Measurements from ENCODE around the gene UBE2R2. TPM values are rescaled to one million over a fixed set of nuclear protein-coding genes. Genes with fewer than 3 reads are reported as not detected.
A peak's percentile ranks its signal among the peaks of the same experiment; 100 is the strongest.
"Not testable (repeated sequence)": the region's sequence is repeated elsewhere in the genome, so short reads cannot be mapped to it uniquely, and the experiment has no call there.

UBE2R2 gene
- total and polyA plus RNA-seq, 5 experiments from 2014 or later, result 13.1 to 32.1 (median 16.1) TPM

GRCh38 chr9:33804196-33804595, 12.8 kb upstream of the UBE2R2 start:
- POLR2A ChIA-PET, result not testable (repeated sequence)

DNA sequence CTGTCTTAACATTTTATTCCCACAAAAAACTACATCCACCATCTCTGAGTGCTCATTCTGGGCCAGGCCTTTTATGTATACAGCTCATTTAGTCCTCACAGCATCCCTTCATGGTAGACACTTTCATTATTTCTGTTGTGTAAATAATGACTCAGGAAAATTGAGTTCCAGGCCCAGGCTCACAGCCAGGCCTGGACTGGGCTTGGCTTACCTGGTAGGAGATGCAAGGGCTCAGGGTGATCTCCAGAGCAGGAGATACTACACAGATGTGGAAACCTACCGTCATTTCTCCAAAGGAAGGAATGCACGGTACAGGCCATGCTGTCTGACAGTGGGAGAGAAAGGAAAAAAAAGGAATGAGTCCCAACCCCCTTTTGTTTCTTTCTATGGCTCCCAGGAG, 9.8 kb upstream of the UBE2R2 start:
- not testable (repeated sequence) for DNase-seq, H3K27ac Mint-ChIP-seq, H3K9me3 Mint-ChIP-seq, H3K36me3 Mint-ChIP-seq, H3K4me3 Mint-ChIP-seq, H3K27me3 Mint-ChIP-seq, H3K4me1 Mint-ChIP-seq, ATAC-seq
- POLR2A ChIA-PET, result interaction anchor here (0.7 kb wide), 1 partner anchor 45 kb away, joined by 3 read pairs; no protein-coding TSS in a partner anchor

More at GRCh38 chr9:33804196-33804595, 12.8 kb upstream of the UBE2R2 start:
- DNase-seq, H3K9me3 Mint-ChIP-seq, H3K4me1 Mint-ChIP-seq, H3K27ac Mint-ChIP-seq, ATAC-seq, H3K27me3 Mint-ChIP-seq, H3K36me3 Mint-ChIP-seq, H3K4me3 Mint-ChIP-seq: not testable (repeated sequence)

DNA sequence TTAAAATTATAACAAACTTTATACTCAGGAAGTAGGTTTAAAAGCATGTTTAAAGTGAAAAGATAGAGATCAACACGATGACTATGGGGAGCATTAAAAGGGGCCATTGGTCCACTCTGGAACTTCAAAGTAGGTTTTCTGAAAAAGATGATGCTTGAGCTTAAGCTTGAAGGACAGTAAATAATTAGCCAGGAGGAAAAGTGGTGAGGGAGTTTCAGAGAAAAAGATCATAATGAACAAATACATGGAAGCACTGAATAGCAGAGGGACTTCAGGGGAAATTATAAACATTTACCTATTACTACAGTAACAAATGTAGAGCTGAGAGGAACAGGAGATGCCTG, 8.0 kb upstream of the UBE2R2 start:
- H3K4me3 Mint-ChIP-seq, H3K4me1 Mint-ChIP-seq, POLR2A ChIA-PET, H3K9me3 Mint-ChIP-seq, ATAC-seq, H3K36me3 Mint-ChIP-seq, DNase-seq, H3K27me3 Mint-ChIP-seq: not testable (repeated sequence)
- H3K27ac Mint-ChIP-seq, result peak overlapping the region in 1 of 10 donors; percentile 8

GRCh38 chr9:33809506-33809905, 7.5 kb upstream of the UBE2R2 start:
- ATAC-seq (no peak), DNase-seq (no peak)
- no peaks in the 10 kb centered on the region for H3K9me3 Mint-ChIP-seq
- peaks cover 2 to 15% (median 9%) of the 10 kb centered on the region in 4 donors for H3K4me1 Mint-ChIP-seq
- POLR2A ChIA-PET, result no interaction called here
- H3K27me3 Mint-ChIP-seq, result peaks cover 0 to 5% (median 2%) of the 10 kb centered on the region in 5 donors
- no peak overlapping the region for H3K4me3 Mint-ChIP-seq
- peak overlapping the region in 1 of 10 donors; percentile 8 for H3K27ac Mint-ChIP-seq
- no peaks in the 10 kb centered on the region for H3K36me3 Mint-ChIP-seq

DNA sequence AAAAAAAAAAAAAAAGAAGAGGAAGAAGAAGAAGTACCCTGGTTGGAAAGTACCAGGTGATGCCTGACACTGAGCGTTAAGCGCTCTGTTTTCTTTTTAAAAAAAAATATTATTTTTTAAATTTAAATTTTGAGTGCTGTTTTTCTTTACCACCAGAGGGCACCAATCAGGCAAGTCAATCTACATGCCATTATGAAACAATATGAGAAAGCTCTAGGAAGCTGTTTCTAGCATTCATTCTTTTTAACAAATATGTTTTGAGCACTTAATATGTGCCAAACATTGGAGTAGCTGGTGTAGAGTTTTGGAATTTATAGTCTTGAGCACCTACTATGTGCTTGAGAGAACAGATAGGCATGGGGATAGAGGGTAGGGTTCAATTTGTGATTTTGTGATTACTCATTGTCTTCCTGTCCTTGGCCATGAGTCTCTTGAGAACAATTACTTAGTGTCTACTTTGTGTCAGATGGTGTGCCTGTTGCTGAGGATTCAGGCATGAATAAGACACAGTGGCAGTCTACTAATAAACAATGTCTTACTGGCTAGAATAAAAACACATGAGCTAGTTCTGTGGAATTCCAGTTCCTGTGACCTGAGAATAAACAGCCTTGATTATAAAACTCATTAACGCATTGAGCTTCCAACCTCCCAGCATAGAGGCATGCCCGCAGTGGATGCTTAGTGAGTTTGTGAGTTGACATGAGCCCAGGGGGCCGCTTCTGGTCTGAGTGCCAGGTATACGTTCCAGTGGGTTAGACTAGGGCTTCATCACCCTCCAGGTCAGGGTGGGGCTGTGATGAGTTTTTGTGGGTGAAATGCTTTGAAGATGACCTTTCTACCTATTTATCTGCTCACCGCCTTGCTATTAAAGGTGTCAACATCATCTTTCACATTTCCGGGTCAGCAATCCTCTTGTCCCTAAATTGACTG, 3.0 kb upstream of the UBE2R2 start:
- POLR2A ChIA-PET, result interaction anchor here (0.6 to 1.4 kb wide), 5 partner anchors 30 to 563 kb away, joined by 3 to 5 read pairs (median 3); no protein-coding TSS in a partner anchor
- DNase-seq, result peak in 6 of 10 donors; percentile 6 to 70 (median 43)
- Mint-ChIP-seq H3K4me3 (no peak overlapping the region), H3K27me3 (peaks cover 0 to 4% (median 1%) of the 10 kb centered on the region in 5 donors), H3K27ac (peak overlapping the region; percentile 40 to 98 (median 70)), H3K9me3 (no peaks in the 10 kb centered on the region), H3K4me1 (peaks cover 10 to 42% (median 30%) of the 10 kb centered on the region in 4 donors), H3K36me3 (peaks cover 0 to 4% (median 0%) of the 10 kb centered on the region in 3 donors)
- ATAC-seq, result peak in 1 of 2 donors; percentile 1

GRCh38 chr9:33815781-33816180, 1.2 kb upstream of the UBE2R2 start:
- POLR2A ChIA-PET, result interaction anchor here (0.7 to 2.2 kb wide), 4 partner anchors 9 to 53 kb away, joined by 3 to 11 read pairs (median 4); no protein-coding TSS in a partner anchor
- DNase-seq, result no peak

GRCh38 chr9:33817327-33818166, 587 bp downstream of the UBE2R2 start:
- DNase-seq, result peak; percentile 20 to 76 (median 50)
- ATAC-seq, result peak; percentile 11 to 27
- Mint-ChIP-seq H3K36me3 (peaks cover 0 to 4% (median 0%) of the 10 kb centered on the region in 3 donors), H3K27ac (peak overlapping the region in 8 of 10 donors; percentile 72 to 98 (median 97)), H3K4me1 (peaks cover 12 to 68% (median 53%) of the 10 kb centered on the region in 4 donors), H3K27me3 (peaks cover 0 to 1% (median 0%) of the 10 kb centered on the region in 5 donors), H3K9me3 (no peaks in the 10 kb centered on the region), H3K4me3 (peak overlapping the region; percentile 85 to 99 (median 90))
- POLR2A ChIA-PET, result interaction anchor here (0.6 to 2.2 kb wide), 6 partner anchors 17 to 825 kb away, joined by 3 to 11 read pairs (median 3); partner anchors contain the start of gene NFX1

More at GRCh38 chr9:33815781-33816180, 1.2 kb upstream of the UBE2R2 start:
- peak overlapping the region; percentile 93 to 99 (median 97) for H3K27ac Mint-ChIP-seq
- H3K4me1 Mint-ChIP-seq, result peaks cover 12 to 60% (median 47%) of the 10 kb centered on the region in 4 donors
- no peak for ATAC-seq
- peaks cover 0 to 2% (median 0%) of the 10 kb centered on the region in 5 donors for H3K27me3 Mint-ChIP-seq
- H3K9me3 Mint-ChIP-seq, result no peaks in the 10 kb centered on the region
- peaks cover 0 to 4% (median 0%) of the 10 kb centered on the region in 3 donors for H3K36me3 Mint-ChIP-seq
- peak overlapping the region; percentile 81 to 92 (median 88) for H3K4me3 Mint-ChIP-seq

GRCh38 chr9:33818167-33818846, 1.3 kb downstream of the UBE2R2 start:
- Mint-ChIP-seq H3K27me3 (peaks cover 0 to 1% (median 0%) of the 10 kb centered on the region in 5 donors), H3K9me3 (no peaks in the 10 kb centered on the region), H3K36me3 (peaks cover 0 to 4% (median 0%) of the 10 kb centered on the region in 3 donors), H3K4me3 (peak overlapping the region; percentile 85 to 99 (median 90)), H3K4me1 (peaks cover 12 to 68% (median 53%) of the 10 kb centered on the region in 4 donors), H3K27ac (peak overlapping the region; percentile 88 to 98 (median 94))
- POLR2A ChIA-PET, result interaction anchor here (0.6 to 1.0 kb wide), 5 partner anchors 17 to 824 kb away, joined by 3 to 4 read pairs (median 3); partner anchors contain the start of gene NFX1
- ATAC-seq (peak; percentile 8 to 14), DNase-seq (peak in 3 of 10 donors; percentile 7 to 37 (median 27))

DNA sequence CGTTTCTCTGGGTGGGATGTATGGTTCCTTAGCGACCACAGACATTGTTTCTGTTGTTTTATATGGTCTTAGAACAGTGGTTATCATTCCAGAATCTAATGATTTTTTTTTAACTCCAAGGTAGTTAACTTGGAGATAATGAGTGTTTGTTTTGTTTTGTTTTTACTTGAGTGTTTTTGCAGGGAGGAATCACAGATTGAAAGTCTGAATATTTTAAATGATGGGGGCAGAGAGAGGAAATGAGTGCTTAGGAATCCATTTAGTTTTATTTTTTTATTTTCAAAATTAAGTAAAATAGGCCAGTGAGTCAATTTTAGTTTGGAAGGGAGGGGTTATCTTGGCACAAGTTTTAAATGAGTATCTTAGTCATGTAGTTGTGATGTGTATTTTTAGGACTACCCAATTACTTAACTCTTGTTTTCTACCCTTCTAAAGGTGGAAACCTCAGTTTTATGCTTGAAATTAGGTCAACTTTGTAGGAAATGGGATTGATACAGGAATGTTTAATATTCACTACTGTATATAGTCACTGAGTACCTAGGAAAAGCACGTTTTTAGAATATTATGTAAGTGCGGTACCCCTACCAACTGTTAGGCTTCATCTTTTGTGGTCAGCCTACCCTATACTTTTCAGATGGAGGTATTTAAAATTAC, 2.0 kb downstream of the UBE2R2 start:
- H3K36me3 Mint-ChIP-seq, result peaks cover 2 to 4% (median 3%) of the 10 kb centered on the region in 3 donors
- ATAC-seq (no peak), DNase-seq (peak in 2 of 10 donors; percentile 30 to 35)
- H3K9me3 Mint-ChIP-seq, result no peaks in the 10 kb centered on the region
- peak overlapping the region; percentile 88 to 98 (median 94) for H3K27ac Mint-ChIP-seq
- POLR2A ChIA-PET, result interaction anchor here (0.7 kb wide), 1 partner anchor 231 kb away, joined by 4 read pairs; no protein-coding TSS in a partner anchor
- H3K27me3 Mint-ChIP-seq, result peaks cover 0 to 1% (median 0%) of the 10 kb centered on the region in 5 donors
- H3K4me3 Mint-ChIP-seq, result peak overlapping the region; percentile 85 to 99 (median 90)
- peaks cover 11 to 68% (median 52%) of the 10 kb centered on the region in 4 donors for H3K4me1 Mint-ChIP-seq

DNA sequence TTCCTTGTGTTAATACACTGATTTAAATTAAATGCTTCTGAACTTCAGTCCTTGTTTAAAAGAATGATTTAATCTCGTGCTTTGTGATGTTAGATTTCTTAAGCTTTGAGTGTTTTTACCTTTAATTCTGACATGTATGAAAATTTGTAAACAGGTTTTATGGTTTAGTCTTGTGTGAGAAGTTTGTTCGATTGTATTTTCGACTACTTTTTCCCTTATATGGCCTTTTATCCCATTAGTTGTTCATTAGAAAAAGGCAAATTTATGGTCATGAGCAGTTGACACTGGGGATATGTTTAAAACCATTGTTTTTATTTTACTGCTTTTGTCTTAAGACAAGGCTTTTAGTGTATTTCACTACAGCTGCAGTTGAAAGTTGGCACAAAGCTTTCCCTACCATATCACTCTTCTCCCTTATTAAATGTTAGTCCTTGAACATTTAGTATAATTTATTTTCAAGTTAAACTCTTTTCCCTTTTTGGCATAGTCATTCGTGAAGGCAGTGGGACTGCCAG, 3.3 kb downstream of the UBE2R2 start:
- ATAC-seq, result no peak
- Mint-ChIP-seq H3K36me3 (peaks cover 2 to 13% (median 4%) of the 10 kb centered on the region in 3 donors), H3K4me3 (peak overlapping the region in 9 of 10 donors; percentile 24 to 99 (median 46)), H3K27ac (peak overlapping the region in 9 of 10 donors; percentile 2 to 73 (median 28)), H3K9me3 (no peaks in the 10 kb centered on the region), H3K27me3 (peaks cover 0 to 1% (median 0%) of the 10 kb centered on the region in 5 donors), H3K4me1 (peaks cover 11 to 61% (median 46%) of the 10 kb centered on the region in 4 donors)
- DNase-seq, result no peak
- POLR2A ChIA-PET, result interaction anchor here (0.6 kb wide), 1 partner anchor 23 kb away, joined by 4 read pairs; no protein-coding TSS in a partner anchor

GRCh38 chr9:33823801-33824200, 6.8 kb downstream of the UBE2R2 start:
- no peak for DNase-seq
- no peaks in the 10 kb centered on the region for H3K27me3 Mint-ChIP-seq
- H3K9me3 Mint-ChIP-seq, result no peaks in the 10 kb centered on the region
- peaks cover 0 to 21% (median 2%) of the 10 kb centered on the region in 3 donors for H3K36me3 Mint-ChIP-seq
- H3K4me1 Mint-ChIP-seq, result peaks cover 3 to 49% (median 36%) of the 10 kb centered on the region in 4 donors
- POLR2A ChIA-PET, result no interaction called here
- no peak overlapping the region for H3K27ac Mint-ChIP-seq
- peak overlapping the region in 1 of 10 donors; percentile 20 for H3K4me3 Mint-ChIP-seq
- ATAC-seq, result no peak
